Measurements from ENCODE around the gene SCFD2. TPM values are rescaled to one million over a fixed set of nuclear protein-coding genes. Genes with fewer than 3 reads are reported as not detected.
A peak's percentile ranks its signal among the peaks of the same experiment; 100 is the strongest.

The SCFD2 gene
- total RNA-seq, 2 experiments from 2014 or later: 21.6 to 22.5 TPM

- intact Hi-C loops (cut with DNase I, micrococcal nuclease): loop anchor here (1.0 to 10.0 kb wide), 9 partner anchors 19 to 932 kb away; partner anchors contain the start of genes CHIC2 (in 2 of the 2) and SCFD2 (in 1 of the 2)
- CTCF ChIA-PET: interaction anchor here (0.6 to 1.3 kb wide), 5 partner anchors 16 to 1232 kb away, joined by 3 to 5 read pairs (median 4); no protein-coding TSS in a partner anchor
- Mint-ChIP-seq H3K27ac (peak overlapping the region; percentile 88), H3K27me3 (no peaks in the 10 kb centered on the region), H3K9me3 (ENCODE audit: low read depth) (peaks cover 3% of the 10 kb centered on the region), H3K4me3 (no peak overlapping the region), H3K4me1 (peaks cover 34% of the 10 kb centered on the region), H3K36me3 (ENCODE audit: low read depth) (peaks cover 35% of the 10 kb centered on the region)
- ATAC-seq (peak; percentile 83), DNase-seq (peak; percentile 49)
- POLR2A ChIA-PET: interaction anchor here (0.8 kb wide), 1 partner anchor 930 kb away, joined by 3 read pairs; no protein-coding TSS in a partner anchor
Observed at GRCh38 chr4:53132132-53132891, 233.5 kb downstream of the SCFD2 start.

- no peak for DNase-seq
- ATAC-seq: no peak
- H3K9me3 Mint-ChIP-seq (ENCODE audit: low read depth): peaks cover 3% of the 10 kb centered on the region
- intact Hi-C loops (cut with DNase I, micrococcal nuclease): loop anchor here (5.0 to 10.0 kb wide), 5 partner anchors 117 to 931 kb away; partner anchors contain the start of genes CHIC2 (in 1 of the 2) and SCFD2 (in 1 of the 2)
- ChIA-PET POLR2A (no interaction called here), CTCF (interaction anchor here (1.2 to 1.3 kb wide), 2 partner anchors 15 to 40 kb away, joined by 3 to 4 read pairs; no protein-coding TSS in a partner anchor)
- peaks cover 32% of the 10 kb centered on the region for H3K36me3 Mint-ChIP-seq (ENCODE audit: low read depth)
- H3K27ac Mint-ChIP-seq: peak overlapping the region; percentile 83
- H3K4me3 Mint-ChIP-seq: no peak overlapping the region
- H3K27me3 Mint-ChIP-seq: no peaks in the 10 kb centered on the region
- peaks cover 28% of the 10 kb centered on the region for H3K4me1 Mint-ChIP-seq
Observed at GRCh38 chr4:53131562-53131925, 234.3 kb downstream of the SCFD2 start.

- Mint-ChIP-seq H3K36me3 (ENCODE audit: low read depth) (peaks cover 32% of the 10 kb centered on the region), H3K27me3 (no peaks in the 10 kb centered on the region), H3K27ac (peak overlapping the region; percentile 83), H3K4me3 (no peak overlapping the region), H3K9me3 (ENCODE audit: low read depth) (peaks cover 3% of the 10 kb centered on the region), H3K4me1 (peaks cover 26% of the 10 kb centered on the region)
- DNase-seq: peak; percentile 47
- POLR2A ChIA-PET: no interaction called here
- peak; percentile 61 for ATAC-seq
- CTCF ChIA-PET: interaction anchor here (1.2 to 1.3 kb wide), 2 partner anchors 15 to 39 kb away, joined by 3 to 4 read pairs; no protein-coding TSS in a partner anchor
- intact Hi-C loops (cut with DNase I, micrococcal nuclease): loop anchor here (5.0 to 10.0 kb wide), 5 partner anchors 116 to 931 kb away; partner anchors contain the start of genes CHIC2 (in 1 of the 2) and SCFD2 (in 1 of the 2)
Observed at GRCh38 chr4:53130896-53131561, 234.8 kb downstream of the SCFD2 start.

- CTCF ChIA-PET: no interaction called here
- intact Hi-C loops (cut with DNase I, micrococcal nuclease): no loop called here
- Mint-ChIP-seq H3K4me3 (no peak overlapping the region), H3K9me3 (ENCODE audit: low read depth) (peaks cover 3% of the 10 kb centered on the region), H3K36me3 (ENCODE audit: low read depth) (peaks cover 28% of the 10 kb centered on the region), H3K4me1 (peaks cover 26% of the 10 kb centered on the region), H3K27ac (no peak overlapping the region), H3K27me3 (no peaks in the 10 kb centered on the region)
- POLR2A ChIA-PET: no interaction called here
- no peak for DNase-seq
- ATAC-seq: no peak
Observed at GRCh38 chr4:53128706-53129357, 237.0 kb downstream of the SCFD2 start.

GRCh38 chr4:53128231-53128630, 237.6 kb downstream of the SCFD2 start:
- Mint-ChIP-seq H3K27me3 (no peaks in the 10 kb centered on the region), H3K9me3 (ENCODE audit: low read depth) (peaks cover 3% of the 10 kb centered on the region), H3K4me1 (peaks cover 24% of the 10 kb centered on the region), H3K27ac (no peak overlapping the region), H3K4me3 (no peak overlapping the region), H3K36me3 (ENCODE audit: low read depth) (peaks cover 25% of the 10 kb centered on the region)
- CTCF ChIA-PET: no interaction called here
- DNase-seq (no peak), ATAC-seq (no peak)
- POLR2A ChIA-PET: no interaction called here
- intact Hi-C loops (cut with DNase I, micrococcal nuclease): no loop called here

GRCh38 chr4:53127365-53127764, 238.5 kb downstream of the SCFD2 start:
- POLR2A ChIA-PET: no interaction called here
- intact Hi-C loops (cut with DNase I, micrococcal nuclease): no loop called here
- CTCF ChIA-PET: no interaction called here
- Mint-ChIP-seq H3K36me3 (ENCODE audit: low read depth) (peaks cover 21% of the 10 kb centered on the region), H3K4me3 (no peak overlapping the region), H3K4me1 (peaks cover 21% of the 10 kb centered on the region), H3K27me3 (no peaks in the 10 kb centered on the region), H3K27ac (no peak overlapping the region), H3K9me3 (ENCODE audit: low read depth) (peaks cover 3% of the 10 kb centered on the region)
- DNase-seq (no peak), ATAC-seq (no peak)

GRCh38 chr4:53126099-53126498, 239.8 kb downstream of the SCFD2 start:
- H3K9me3 Mint-ChIP-seq (ENCODE audit: low read depth): peaks cover under 1% of the 10 kb centered on the region
- ChIA-PET CTCF (interaction anchor here (0.7 kb wide), 1 partner anchor 37 kb away, joined by 3 read pairs; no protein-coding TSS in a partner anchor), POLR2A (no interaction called here)
- ATAC-seq (no peak), DNase-seq (no peak)
- H3K27me3 Mint-ChIP-seq: no peaks in the 10 kb centered on the region
- intact Hi-C loops (cut with DNase I, micrococcal nuclease): no loop called here
- H3K4me3 Mint-ChIP-seq: no peak overlapping the region
- no peak overlapping the region for H3K27ac Mint-ChIP-seq
- peaks cover 10% of the 10 kb centered on the region for H3K4me1 Mint-ChIP-seq
- H3K36me3 Mint-ChIP-seq (ENCODE audit: low read depth): peaks cover 12% of the 10 kb centered on the region

GRCh38 chr4:53123819-53124218, 242.0 kb downstream of the SCFD2 start:
- intact Hi-C loops (cut with DNase I, micrococcal nuclease): no loop called here
- CTCF ChIA-PET: no interaction called here
- peaks cover 3% of the 10 kb centered on the region for H3K4me1 Mint-ChIP-seq

GRCh38 chr4:53123171-53123570, 242.7 kb downstream of the SCFD2 start:
- Mint-ChIP-seq H3K27ac (no peak overlapping the region), H3K36me3 (ENCODE audit: low read depth) (peaks cover 9% of the 10 kb centered on the region), H3K4me3 (no peak overlapping the region), H3K27me3 (no peaks in the 10 kb centered on the region), H3K4me1 (peaks cover 3% of the 10 kb centered on the region), H3K9me3 (ENCODE audit: low read depth) (no peaks in the 10 kb centered on the region)
- ChIA-PET POLR2A (no interaction called here), CTCF (interaction anchor here (0.7 kb wide), 1 partner anchor 588 kb away, joined by 3 read pairs; no protein-coding TSS in a partner anchor)
- ATAC-seq (no peak), DNase-seq (no peak)
- intact Hi-C loops (cut with DNase I, micrococcal nuclease): no loop called here

More at GRCh38 chr4:53123819-53124218, 242.0 kb downstream of the SCFD2 start:
- ATAC-seq (no peak), DNase-seq (no peak)
- H3K36me3 Mint-ChIP-seq (ENCODE audit: low read depth): peaks cover 7% of the 10 kb centered on the region
- H3K4me3 Mint-ChIP-seq: no peak overlapping the region
- no peak overlapping the region for H3K27ac Mint-ChIP-seq
- H3K27me3 Mint-ChIP-seq: no peaks in the 10 kb centered on the region
- POLR2A ChIA-PET: no interaction called here
- no peaks in the 10 kb centered on the region for H3K9me3 Mint-ChIP-seq (ENCODE audit: low read depth)

- Mint-ChIP-seq H3K9me3 (ENCODE audit: low read depth) (no peaks in the 10 kb centered on the region), H3K27me3 (no peaks in the 10 kb centered on the region), H3K4me1 (peaks cover 4% of the 10 kb centered on the region), H3K36me3 (ENCODE audit: low read depth) (peaks cover 8% of the 10 kb centered on the region), H3K4me3 (no peak overlapping the region), H3K27ac (no peak overlapping the region)
- intact Hi-C loops (cut with DNase I, micrococcal nuclease): no loop called here
- POLR2A ChIA-PET: no interaction called here
- CTCF ChIA-PET: interaction anchor here (0.7 kb wide), 1 partner anchor 589 kb away, joined by 3 read pairs; no protein-coding TSS in a partner anchor
- peak; percentile 69 for ATAC-seq
- DNase-seq: no peak
Observed at GRCh38 chr4:53122280-53123116, 243.4 kb downstream of the SCFD2 start.
